ENCODE data around the gene TIMP3. TPM values are rescaled to one million over a fixed set of nuclear protein-coding genes. Genes with fewer than 3 reads are reported as not detected.

The TIMP3 gene
- total RNA-seq, 4 donors from 2014 or later: 561 to 1,580 (median 897) TPM

- ATAC-seq (ENCODE audit: low FRiP score) (no peak), DNase-seq (ENCODE audit: low spot score) (no peak)
- TF ChIP-seq CTCF (IDR thresholded peaks at IDR 0.05): no peak
These were observed 108.3 kb downstream of the TIMP3 start for GRCh38 chr22:32909581-32910428.

GRCh38 chr22:32910429-32910772 is 108.9 kb downstream of the TIMP3 start:
- DNase-seq (ENCODE audit: low spot score): no peak
- TF ChIP-seq CTCF (IDR thresholded peaks at IDR 0.05): no peak

GRCh38 chr22:32911503-32911902 is 110.0 kb downstream of the TIMP3 start:
- TF ChIP-seq CTCF (IDR thresholded peaks at IDR 0.05): no peak
- ATAC-seq (ENCODE audit: low FRiP score) (no peak), DNase-seq (ENCODE audit: low spot score) (no peak)

More at GRCh38 chr22:32910429-32910772, 108.9 kb downstream of the TIMP3 start:
- ATAC-seq (ENCODE audit: low FRiP score): no peak

All from omental fat pad (tissue), 4 donors.